Endothelial cell (in vitro differentiated cells): ENCODE results near the gene F2R. TPM values are rescaled to one million over a fixed set of nuclear protein-coding genes. Genes with fewer than 3 reads are reported as not detected.
"Not testable (repeated sequence)": the region's sequence is repeated elsewhere in the genome, so short reads cannot be mapped to it uniquely, and the experiment has no call there.

Experiments
- DNase-seq: peaks from one replicate; pipeline ENCODE4 v3.0.0; 2021; ENCODE audit warnings: low spot score
- H3K27ac Mint-ChIP-seq: one replicate; pipeline ENCODE4 v1.8.0; 2021; ENCODE audit warnings: mixed read lengths, inconsistent platforms; ENCODE audit not compliant: unreplicated experiment
- H3K27me3 Mint-ChIP-seq: one replicate; pipeline ENCODE4 v1.8.0; 2021; ENCODE audit warnings: mild to moderate bottlenecking, moderate library complexity, mixed read lengths, inconsistent platforms; ENCODE audit not compliant: unreplicated experiment
- H3K36me3 Mint-ChIP-seq: one replicate; pipeline ENCODE4 v1.8.0; 2021; ENCODE audit warnings: mild to moderate bottlenecking, low read depth, mixed read lengths, inconsistent platforms; ENCODE audit not compliant: unreplicated experiment
- H3K4me1 Mint-ChIP-seq: one replicate; pipeline ENCODE4 v1.8.0; 2021; ENCODE audit warnings: mild to moderate bottlenecking, mixed read lengths, inconsistent platforms; ENCODE audit not compliant: unreplicated experiment
- H3K4me3 Mint-ChIP-seq: one replicate; pipeline ENCODE4 v1.8.0; 2021; ENCODE audit warnings: mild to moderate bottlenecking, mixed read lengths, inconsistent platforms; ENCODE audit not compliant: unreplicated experiment
- H3K9me3 Mint-ChIP-seq: one replicate; pipeline ENCODE4 v1.8.0; 2021; ENCODE audit warnings: mixed read lengths, inconsistent platforms; ENCODE audit not compliant: unreplicated experiment
- total RNA-seq: library from RNA; stranded (reverse); fragmentation: NEBNext Ultra II Directional; extraction: Animal tissue kit (Norgen Biotek cat#: 25700); gene quantifications from one replicate; pipeline ENCODE4 v1.2.1, GENCODE V29; 2021; ENCODE audit not compliant: unreplicated experiment
- TF ChIP-seq, protein P1 (sequence below): fragments of 200-600 bp; sonication (generic); IDR thresholded peaks from one replicate; pipeline ENCODE4 v1.5.0; 2021; ENCODE audit warnings: antibody characterized with exemption; ENCODE audit not compliant: unreplicated experiment

F2R gene
- total RNA-seq, 1 donor from 2014 or later: 342 TPM

DNA sequence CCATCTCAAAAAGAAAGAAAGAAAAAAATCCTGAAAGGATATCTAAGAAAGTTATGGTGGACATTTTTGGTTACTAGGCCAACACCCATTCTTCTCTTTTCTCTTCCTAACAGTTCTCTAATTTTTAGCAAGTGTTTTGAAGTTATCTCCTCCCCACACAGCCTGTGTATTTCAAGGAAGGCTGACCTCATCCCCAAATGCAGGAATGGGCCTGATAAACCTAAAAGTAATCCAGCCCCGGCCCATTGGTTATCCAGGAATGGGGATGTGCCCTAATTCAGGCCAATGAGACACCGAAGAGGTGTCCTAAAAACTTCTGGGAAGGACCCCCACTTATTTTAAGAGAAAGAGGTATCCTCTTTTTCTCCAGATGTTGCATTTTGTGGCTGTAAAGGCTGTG is 46.6 kb downstream of the F2R start:
- Mint-ChIP-seq H3K27me3 (peaks cover 2% of the 10 kb centered on the region), H3K36me3 (no peaks in the 10 kb centered on the region), H3K27ac (no peak overlapping the region), H3K9me3 (no peaks in the 10 kb centered on the region), H3K4me3 (no peak overlapping the region), H3K4me1 (peaks cover 2% of the 10 kb centered on the region)
- DNase-seq: no peak
- TF ChIP-seq, protein P1, sequence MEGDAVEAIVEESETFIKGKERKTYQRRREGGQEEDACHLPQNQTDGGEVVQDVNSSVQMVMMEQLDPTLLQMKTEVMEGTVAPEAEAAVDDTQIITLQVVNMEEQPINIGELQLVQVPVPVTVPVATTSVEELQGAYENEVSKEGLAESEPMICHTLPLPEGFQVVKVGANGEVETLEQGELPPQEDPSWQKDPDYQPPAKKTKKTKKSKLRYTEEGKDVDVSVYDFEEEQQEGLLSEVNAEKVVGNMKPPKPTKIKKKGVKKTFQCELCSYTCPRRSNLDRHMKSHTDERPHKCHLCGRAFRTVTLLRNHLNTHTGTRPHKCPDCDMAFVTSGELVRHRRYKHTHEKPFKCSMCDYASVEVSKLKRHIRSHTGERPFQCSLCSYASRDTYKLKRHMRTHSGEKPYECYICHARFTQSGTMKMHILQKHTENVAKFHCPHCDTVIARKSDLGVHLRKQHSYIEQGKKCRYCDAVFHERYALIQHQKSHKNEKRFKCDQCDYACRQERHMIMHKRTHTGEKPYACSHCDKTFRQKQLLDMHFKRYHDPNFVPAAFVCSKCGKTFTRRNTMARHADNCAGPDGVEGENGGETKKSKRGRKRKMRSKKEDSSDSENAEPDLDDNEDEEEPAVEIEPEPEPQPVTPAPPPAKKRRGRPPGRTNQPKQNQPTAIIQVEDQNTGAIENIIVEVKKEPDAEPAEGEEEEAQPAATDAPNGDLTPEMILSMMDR: no peak

DNA sequence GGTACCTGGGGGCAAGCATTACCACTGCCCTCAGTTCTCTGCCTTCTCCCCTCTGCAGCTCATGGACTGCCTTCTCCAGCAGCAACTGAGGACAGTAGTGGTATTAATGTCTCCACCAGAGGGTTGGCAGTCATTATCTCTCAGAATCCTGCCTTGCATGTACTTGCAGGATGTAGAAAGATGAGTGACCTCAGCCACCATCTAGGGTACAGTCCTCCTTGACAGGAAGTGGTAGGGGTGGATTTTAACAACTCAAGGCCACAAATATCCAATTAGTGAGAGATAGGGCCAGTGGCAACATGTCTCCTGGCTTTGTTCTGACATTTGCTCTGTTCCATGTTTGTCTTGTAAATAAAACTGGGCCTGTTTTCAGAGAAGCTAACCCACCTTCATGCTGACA is 47.2 kb downstream of the F2R start:
- no peak overlapping the region for H3K27ac Mint-ChIP-seq
- no peak overlapping the region for H3K4me3 Mint-ChIP-seq
- H3K4me1 Mint-ChIP-seq: peaks cover 2% of the 10 kb centered on the region
- TF ChIP-seq, protein P1: no peak
- H3K9me3 Mint-ChIP-seq: no peaks in the 10 kb centered on the region
- H3K36me3 Mint-ChIP-seq: no peaks in the 10 kb centered on the region
- peaks cover 3% of the 10 kb centered on the region for H3K27me3 Mint-ChIP-seq
- no peak for DNase-seq

DNA sequence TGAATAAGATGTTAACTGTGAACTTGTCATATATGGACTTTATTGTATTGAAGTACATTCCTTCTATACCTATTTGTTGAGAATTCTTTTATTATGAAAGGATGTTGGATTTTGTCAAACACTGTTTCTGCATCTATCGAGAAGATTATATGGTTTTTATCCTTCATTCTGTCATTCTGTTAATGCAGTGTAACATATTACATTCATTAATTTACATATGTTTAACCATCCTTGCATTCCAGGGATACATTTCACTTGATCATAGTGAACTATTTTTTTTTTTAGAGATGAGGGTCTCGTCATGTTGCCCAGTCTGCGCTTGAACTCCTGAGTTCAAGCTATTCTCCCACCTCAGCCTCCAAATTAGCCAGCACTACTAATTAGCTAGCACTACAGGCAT is 48.4 kb downstream of the F2R start:
- Mint-ChIP-seq H3K9me3 (no peaks in the 10 kb centered on the region), H3K36me3 (no peaks in the 10 kb centered on the region), H3K4me3 (no peak overlapping the region), H3K27ac (no peak overlapping the region), H3K27me3 (peaks cover 3% of the 10 kb centered on the region), H3K4me1 (peaks cover 2% of the 10 kb centered on the region)
- TF ChIP-seq, protein P1: no peak
- no peak for DNase-seq

DNA sequence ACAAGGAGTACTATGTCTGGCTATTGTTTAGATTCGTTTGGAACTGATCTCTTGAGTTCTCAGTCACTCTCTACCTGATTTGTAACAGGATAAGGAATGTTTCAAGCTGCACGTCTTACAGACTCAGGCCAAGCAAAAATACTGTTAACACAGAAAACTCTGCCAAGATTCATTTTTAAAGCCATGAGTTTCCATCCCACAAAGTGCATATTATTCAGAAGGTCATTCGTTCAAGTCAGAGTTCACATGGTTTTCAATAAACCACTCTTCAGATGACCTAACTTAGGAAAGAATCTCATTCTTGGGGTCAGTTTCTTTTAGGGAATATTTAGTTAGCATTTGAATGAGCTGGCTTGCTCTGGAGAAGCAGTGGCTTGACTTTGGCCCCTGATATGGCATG is 49.3 kb downstream of the F2R start:
- no peak for DNase-seq
- Mint-ChIP-seq H3K27me3 (peaks cover 3% of the 10 kb centered on the region), H3K27ac (no peak overlapping the region), H3K9me3 (no peaks in the 10 kb centered on the region), H3K4me3 (no peak overlapping the region), H3K36me3 (no peaks in the 10 kb centered on the region), H3K4me1 (peaks cover 2% of the 10 kb centered on the region)
- TF ChIP-seq, protein P1: no peak

DNA sequence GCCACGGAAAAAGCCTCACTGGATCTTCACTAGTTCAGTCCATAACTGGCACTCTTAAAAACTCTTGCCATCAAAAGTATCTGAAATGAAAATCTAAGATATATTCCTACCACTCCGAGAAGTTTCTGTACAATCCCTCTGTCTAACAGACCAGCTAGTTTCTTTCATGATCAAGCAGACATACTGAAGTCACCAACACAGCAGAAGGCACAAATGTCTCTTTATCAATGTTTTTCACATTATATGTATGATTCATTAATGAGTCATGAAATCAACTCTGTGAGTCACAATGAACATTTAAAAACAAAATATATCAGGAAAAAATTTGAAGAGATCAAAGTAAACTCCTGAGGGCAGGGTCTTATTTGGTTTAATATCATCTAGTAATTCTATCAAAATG is 50.8 kb downstream of the F2R start:
- DNase-seq: no peak
- no peaks in the 10 kb centered on the region for H3K36me3 Mint-ChIP-seq
- H3K27ac Mint-ChIP-seq: no peak overlapping the region
- H3K4me1 Mint-ChIP-seq: no peaks in the 10 kb centered on the region
- H3K9me3 Mint-ChIP-seq: no peaks in the 10 kb centered on the region
- H3K27me3 Mint-ChIP-seq: peaks cover 3% of the 10 kb centered on the region
- TF ChIP-seq, protein P1: no peak
- no peak overlapping the region for H3K4me3 Mint-ChIP-seq

DNA sequence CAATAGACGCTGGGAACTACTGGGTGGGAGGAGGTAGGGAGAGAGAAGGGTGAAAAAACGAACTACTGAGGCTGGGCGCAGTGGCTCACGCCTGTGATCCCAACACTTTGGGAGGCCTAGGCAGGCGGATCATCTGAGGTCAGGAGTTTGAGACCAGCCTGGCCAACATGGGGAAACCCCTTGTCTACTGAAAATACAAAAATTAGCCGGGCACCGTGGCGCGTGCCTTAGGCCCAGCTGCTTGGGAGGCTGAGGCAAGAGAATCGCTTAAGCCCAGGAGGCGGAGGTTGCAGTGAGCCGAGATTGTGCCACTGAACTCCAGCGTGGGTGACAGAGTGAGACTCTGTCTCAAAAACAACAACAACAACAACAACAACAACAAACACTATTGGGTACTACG is 55.1 kb downstream of the F2R start:
- not testable (repeated sequence) for DNase-seq, H3K4me3 Mint-ChIP-seq, H3K27me3 Mint-ChIP-seq, H3K36me3 Mint-ChIP-seq, H3K27ac Mint-ChIP-seq, H3K9me3 Mint-ChIP-seq
- peaks cover 10% of the 10 kb centered on the region for H3K4me1 Mint-ChIP-seq
